MCF 10A (cell line): Measurements from ENCODE around the gene MAT2A. TPM values are rescaled to one million over a fixed set of nuclear protein-coding genes. Genes with fewer than 3 reads are reported as not detected.

ENCODE experiments used
- BruUV-seq: library from RNA; stranded (reverse); fragments of 400-500 nt; replicated peaks from 2 replicates; lab custom pipeline; 2021; lab: Mats Ljungman, UMichigan
- CTCF ChIA-PET: fragments of 300-600 bp; sonication (Branson Sonifier 250); formaldehyde crosslinking; extraction: SDS; loops from one replicate; lab custom pipeline; 2021; ENCODE audit warnings: antibody characterized with exemption, inconsistent platforms; lab: Yijun Ruan, JAX
- POLR2A ChIA-PET: fragments of 300-600, 350-650 bp; sonication (Branson Sonifier 250); formaldehyde crosslinking; extraction: SDS; loops from one replicate; lab custom pipeline; 2020; ENCODE audit warnings: antibody characterized with exemption, inconsistent platforms; lab: Yijun Ruan, JAX
- DNase-seq: peaks from one replicate; pipeline ENCODE4 v3.0.0-alpha.2; 2018; ENCODE audit not compliant: unreplicated experiment
- H3K27ac Mint-ChIP-seq: one replicate; pipeline ENCODE4 v1.8.0; 2022; ENCODE audit warnings: mild to moderate bottlenecking, low read depth, mixed read lengths; ENCODE audit not compliant: unreplicated experiment
- H3K27me3 Mint-ChIP-seq: one replicate; pipeline ENCODE4 v1.8.0; 2022; ENCODE audit warnings: mixed read lengths; ENCODE audit not compliant: insufficient read depth, unreplicated experiment
- H3K36me3 Mint-ChIP-seq: one replicate; pipeline ENCODE4 v1.8.0; 2022; ENCODE audit warnings: mild to moderate bottlenecking, moderate library complexity, mixed read lengths; ENCODE audit not compliant: insufficient read depth, unreplicated experiment
- H3K4me1 Mint-ChIP-seq: one replicate; pipeline ENCODE4 v1.8.0; 2022; ENCODE audit warnings: mixed read lengths; ENCODE audit not compliant: insufficient read depth, unreplicated experiment
- H3K4me3 Mint-ChIP-seq: one replicate; pipeline ENCODE4 v1.8.0; 2022; ENCODE audit warnings: mild to moderate bottlenecking, moderate library complexity, mixed read lengths; ENCODE audit not compliant: unreplicated experiment
- H3K9me3 Mint-ChIP-seq: one replicate; pipeline ENCODE4 v1.8.0; 2022; ENCODE audit warnings: mixed read lengths; ENCODE audit not compliant: unreplicated experiment
- CTCF ChIP-seq: fragments of 200-600 bp; IDR thresholded peaks from one replicate; pipeline ENCODE4 v1.8.0; 2022; ENCODE audit warnings: antibody characterized with exemption, mild to moderate bottlenecking; ENCODE audit not compliant: unreplicated experiment
- intact Hi-C: fragments of 100-400 bp; cut with micrococcal nuclease; formaldehyde crosslinking; loops from 2 replicates; pipeline ENCODE4 v1.14.1; 2022
- total RNA-seq: library from RNA; stranded (reverse); gene quantifications from 2 replicates; pipeline ENCODE4 v1.2.3, GENCODE V29; 2022

MAT2A gene
- total RNA-seq, 1 experiment from 2014 or later, result 366 TPM

GRCh38 chr2:85503851-85504777 lies 34.9 kb upstream of the MAT2A start:
- H3K9me3 Mint-ChIP-seq, result no peaks in the 10 kb centered on the region
- no peak overlapping the region for H3K4me3 Mint-ChIP-seq
- H3K4me1 Mint-ChIP-seq, result peaks cover 30% of the 10 kb centered on the region
- no peaks in the 10 kb centered on the region for H3K36me3 Mint-ChIP-seq
- peak overlapping the region; percentile 55 for H3K27ac Mint-ChIP-seq
- no TSS peak for BruUV-seq
- H3K27me3 Mint-ChIP-seq, result no peaks in the 10 kb centered on the region
- POLR2A ChIA-PET, result interaction anchor here (0.6 to 15.5 kb wide), 31 partner anchors 9 to 1077 kb away, joined by 3 to 376 read pairs (median 4); partner anchors contain the start of genes C2orf68, ELMOD3, MAT2A and RETSAT
- CTCF ChIA-PET, result interaction anchor here (0.8 to 1.8 kb wide), 7 partner anchors 33 to 184 kb away, joined by 3 to 5 read pairs (median 4); no protein-coding TSS in a partner anchor
- peak; percentile 77 for DNase-seq
- no peak for TF ChIP-seq CTCF
- intact Hi-C loops, result loop anchor here (2.0 kb wide), 1 partner anchor 71 kb away; no protein-coding TSS in a partner anchor

GRCh38 chr2:85504778-85505261 lies 34.1 kb upstream of the MAT2A start:
- POLR2A ChIA-PET, result interaction anchor here (0.6 to 15.5 kb wide), 27 partner anchors 11 to 1078 kb away, joined by 3 to 376 read pairs (median 4); partner anchors contain the start of genes C2orf68, MAT2A, RNF181 and SH2D6
- peaks cover 30% of the 10 kb centered on the region for H3K4me1 Mint-ChIP-seq
- peak overlapping the region; percentile 21 for H3K4me3 Mint-ChIP-seq
- H3K27me3 Mint-ChIP-seq, result no peaks in the 10 kb centered on the region
- CTCF ChIA-PET, result interaction anchor here (0.6 to 1.8 kb wide), 8 partner anchors 15 to 118 kb away, joined by 3 to 5 read pairs (median 4); no protein-coding TSS in a partner anchor
- peak overlapping the region; percentile 55 for H3K27ac Mint-ChIP-seq
- DNase-seq, result peak; percentile 98
- no TSS peak for BruUV-seq
- H3K9me3 Mint-ChIP-seq, result no peaks in the 10 kb centered on the region
- H3K36me3 Mint-ChIP-seq, result no peaks in the 10 kb centered on the region
- TF ChIP-seq CTCF, result no peak
- intact Hi-C loops, result loop anchor here (1.0 to 2.0 kb wide), 2 partner anchors 34 to 72 kb away; partner anchors contain the start of gene MAT2A

GRCh38 chr2:85505551-85506238 lies 33.3 kb upstream of the MAT2A start:
- POLR2A ChIA-PET, result interaction anchor here (0.8 to 15.5 kb wide), 17 partner anchors 31 to 106 kb away, joined by 3 to 376 read pairs (median 5); partner anchors contain the start of genes C2orf68, MAT2A, SH2D6 and VAMP8
- no peak for TF ChIP-seq CTCF
- Mint-ChIP-seq H3K27ac (no peak overlapping the region), H3K4me3 (no peak overlapping the region), H3K9me3 (no peaks in the 10 kb centered on the region), H3K27me3 (no peaks in the 10 kb centered on the region), H3K36me3 (no peaks in the 10 kb centered on the region), H3K4me1 (peaks cover 30% of the 10 kb centered on the region)
- intact Hi-C loops, result loop anchor here (1.0 to 2.0 kb wide), 2 partner anchors 34 to 73 kb away; partner anchors contain the start of gene MAT2A
- BruUV-seq, result no TSS peak
- no peak for DNase-seq
- CTCF ChIA-PET, result interaction anchor here (1.0 to 1.8 kb wide), 4 partner anchors 14 to 45 kb away, joined by 3 to 5 read pairs (median 4); no protein-coding TSS in a partner anchor
